Bronchial epithelial cell (primary cell): Measurements from ENCODE around the gene TLK2. TPM values are rescaled to one million over a fixed set of nuclear protein-coding genes. Genes with fewer than 3 reads are reported as not detected.

Source experiments
- DNase-seq: peaks from one replicate; pipeline ENCODE4 v3.0.0-alpha.2; 2010; ENCODE audit warnings: low read depth
- FAIRE-seq: peaks from 2 replicates; lab custom pipeline; 2011; peaks lifted over from hg19 to GRCh38; lab: Jason Lieb, UNC
- H3K27me3 ChIP-seq: 2 replicates; pipeline ENCODE4 v1.5.1; 2011; ENCODE audit warnings: low read length; ENCODE audit not compliant: control insufficient read depth, insufficient read depth
- H3K36me3 ChIP-seq: 2 replicates; pipeline ENCODE4 v1.5.1; 2011; ENCODE audit warnings: low read length; ENCODE audit not compliant: control insufficient read depth, insufficient read depth
- H3K4me3 ChIP-seq: 2 replicates; pipeline ENCODE4 v1.5.1; 2011; ENCODE audit warnings: mild to moderate bottlenecking, low read depth, low read length, control low read depth
- CTCF ChIP-seq: IDR thresholded peaks from 2 replicates; pipeline ENCODE4 v1.5.1; 2011; ENCODE audit warnings: mild to moderate bottlenecking, moderate library complexity, low read length, control low read depth, inconsistent platforms; ENCODE audit not compliant: insufficient read depth, severe bottlenecking
- total RNA-seq: library from RNA; depleted of rRNA; stranded (reverse); fragments of >200 nt; gene quantifications from 2 replicates; pipeline ENCODE4 v1.2.1, GENCODE V29; 2014

TLK2 gene
- total RNA-seq, 1 donor from 2014 or later: 37.4 TPM

- FAIRE-seq (no peak), DNase-seq (no peak)
- no peaks in the 10 kb centered on the region for H3K27me3 ChIP-seq
- H3K4me3 ChIP-seq: no peak overlapping the region
- no peak for TF ChIP-seq CTCF
- peaks cover 2% of the 10 kb centered on the region for H3K36me3 ChIP-seq
Measured at GRCh38 chr17:62631936-62632924, 153.6 kb downstream of the TLK2 start.

- H3K27me3 ChIP-seq: no peaks in the 10 kb centered on the region
- no peak for TF ChIP-seq CTCF
- FAIRE-seq: no peak
- DNase-seq: no peak
- no peak overlapping the region for H3K4me3 ChIP-seq
- H3K36me3 ChIP-seq: no peaks in the 10 kb centered on the region
Measured at GRCh38 chr17:62637809-62638208, 159.2 kb downstream of the TLK2 start.

- FAIRE-seq: no peak
Measured at GRCh38 chr17:62641153-62641552, 162.5 kb downstream of the TLK2 start.

GRCh38 chr17:62641951-62642350 lies 163.3 kb downstream of the TLK2 start:
- Histone ChIP-seq H3K4me3 (no peak overlapping the region), H3K36me3 (no peaks in the 10 kb centered on the region), H3K27me3 (no peaks in the 10 kb centered on the region)
- FAIRE-seq (no peak), DNase-seq (no peak)
- no peak for TF ChIP-seq CTCF

More at GRCh38 chr17:62641153-62641552, 162.5 kb downstream of the TLK2 start:
- H3K4me3 ChIP-seq: no peak overlapping the region
- H3K27me3 ChIP-seq: no peaks in the 10 kb centered on the region
- H3K36me3 ChIP-seq: no peaks in the 10 kb centered on the region
- no peak for DNase-seq
- TF ChIP-seq CTCF: no peak

GRCh38 chr17:62643496-62643895 lies 164.9 kb downstream of the TLK2 start:
- no peaks in the 10 kb centered on the region for H3K36me3 ChIP-seq
- no peak for TF ChIP-seq CTCF
- H3K4me3 ChIP-seq: no peak overlapping the region
- no peak for DNase-seq
- H3K27me3 ChIP-seq: no peaks in the 10 kb centered on the region
- FAIRE-seq: no peak
